Subcutaneous preadipocyte (primary cell): ENCODE data around the gene KLHDC3. TPM values are rescaled to one million over a fixed set of nuclear protein-coding genes. Genes with fewer than 3 reads are reported as not detected.

Experiments used
- total RNA-seq: library from RNA; depleted of rRNA; stranded (reverse); fragments of >200 nt; gene quantifications from 2 replicates; pipeline ENCODE4 v1.2.3, GENCODE V29; 2012

KLHDC3 gene
- total RNA-seq: 69.8 and 75.9 TPM in 2 replicates

GRCh38 chr6:43013843-43014433 is at the start of gene KLHDC3, which contains the start of gene MEA1:
KLHDC3 (plus strand) TSS chr6:43014249; CDS start chr6:43017193, 2,944 bp downstream.
MEA1 (minus strand) TSS chr6:43013946; CDS start chr6:43013813, 133 bp downstream.

GRCh38 chr6:42978839-42979522 is 35.1 kb upstream of the KLHDC3 start, which contains the start of gene PEX6:
PEX6 (minus strand) TSS chr6:42979181; CDS start chr6:42979150, 31 bp downstream.

GRCh38 chr6:42984001-42984923 is 29.8 kb upstream of the KLHDC3 start, which contains the start of gene PPP2R5D:
PPP2R5D (plus strand) TSS chr6:42984570; CDS start chr6:42984678, 108 bp downstream.

GRCh38 chr6:43021270-43022047 is 7.4 kb downstream of the KLHDC3 start, which contains the start of gene RRP36:
RRP36 (plus strand) TSS chr6:43021623; CDS start chr6:43021655, 32 bp downstream.

GRCh38 chr6:43053545-43054205 is 39.6 kb downstream of the KLHDC3 start, which contains the start of gene CUL7:
CUL7 (minus strand) TSS chr6:43053851; CDS start chr6:43052788, 1,063 bp downstream.

GRCh38 chr6:43059168-43060033 is 45.4 kb downstream of the KLHDC3 start, which contains the start of the genes KLC4 and MRPL2:
KLC4 (plus strand) TSS chr6:43059631; CDS start chr6:43061336, 1,705 bp downstream.
MRPL2 (minus strand) TSS chr6:43059434; CDS start chr6:43059381, 53 bp downstream.

Other genes with a start within 250 kb of the KLHDC3 start
- gene BICRAL, start 232.2 kb upstream of the KLHDC3 start, total RNA-seq: 5.9 and 6.5 TPM in 2 replicates
- 126 and 158 TPM in 2 replicates for gene RPL7L1, start 134.6 kb upstream of the KLHDC3 start, total RNA-seq
- not detected in 2 replicates for gene PTCRA, start 98.2 kb upstream of the KLHDC3 start, total RNA-seq
- 18.4 and 19.7 TPM in 2 replicates for gene CNPY3, start 84.8 kb upstream of the KLHDC3 start, total RNA-seq
- not detected in 2 replicates for gene GNMT, start 53.5 kb upstream of the KLHDC3 start, total RNA-seq
- 10.0 and 24.3 TPM in 2 replicates for gene PEX6, start 35.1 kb upstream of the KLHDC3 start, total RNA-seq
- 55.7 and 56.6 TPM in 2 replicates for gene PPP2R5D, start 29.7 kb upstream of the KLHDC3 start, total RNA-seq
- 41.2 and 45.6 TPM in 2 replicates for gene MEA1, start 303 bp upstream of the KLHDC3 start, total RNA-seq
- gene RRP36, start 7.4 kb downstream of the KLHDC3 start, total RNA-seq: 84.9 and 108 TPM in 2 replicates
- gene CUL7, start 39.6 kb downstream of the KLHDC3 start, total RNA-seq: 34.2 and 38.9 TPM in 2 replicates
- 26.6 and 30.9 TPM in 2 replicates for gene MRPL2, start 45.2 kb downstream of the KLHDC3 start, total RNA-seq
- 8.2 and 8.8 TPM in 2 replicates for gene KLC4, start 45.4 kb downstream of the KLHDC3 start, total RNA-seq
- gene PTK7, start 62.1 kb downstream of the KLHDC3 start, total RNA-seq: 30.3 and 33.8 TPM in 2 replicates
- 13.6 and 27.0 TPM in 2 replicates for gene SRF, start 157.0 kb downstream of the KLHDC3 start, total RNA-seq
- gene CUL9, start 167.9 kb downstream of the KLHDC3 start, total RNA-seq: 20.2 and 25.6 TPM in 2 replicates
- gene DNPH1, start 215.2 kb downstream of the KLHDC3 start, total RNA-seq: 43.6 and 65.4 TPM in 2 replicates
- gene TTBK1, start 229.2 kb downstream of the KLHDC3 start, total RNA-seq: under 0.01 TPM in 1 of 2 replicates, not detected in the other